Esophagus squamous epithelium (tissue), 5 donors: Measurements from ENCODE around the gene C6orf58. TPM values are rescaled to one million over a fixed set of nuclear protein-coding genes. Genes with fewer than 3 reads are reported as not detected.

Experiments used
- DNase-seq: peaks from one replicate; lab custom pipeline; 2025; lab: John Stamatoyannopoulos, UW
- H3K27ac ChIP-seq, 4 donors: fragments of 200-600 bp; sonication (generic); one replicate each; pipeline ENCODE4 v1.5.1; 2016 to 2019; ENCODE audit warnings: mild to moderate bottlenecking in 1 of 4
- H3K27me3 ChIP-seq, 4 donors: fragments of 200-600 bp; sonication (generic); 1 replicate in 3 of 4; 2 replicates in 1 of 4; pipeline versions ENCODE4 v1.5.1 to v1.6.0; 2017 to 2021; ENCODE audit warnings: antibody characterized with exemption in 1 of 4
- H3K36me3 ChIP-seq, 3 donors: fragments of 200-600 bp; sonication (generic); one replicate each; pipeline ENCODE4 v1.5.1; 2016 to 2019
- H3K4me1 ChIP-seq, 3 donors: fragments of 200-600 bp; sonication (generic); one replicate each; pipeline ENCODE4 v1.5.1; 2017 to 2019
- H3K4me3 ChIP-seq, 4 donors: fragments of 200-600 bp; sonication (generic); 1 replicate in 3 of 4; 2 replicates in 1 of 4; pipeline ENCODE4 v1.5.1; 2016 to 2019; ENCODE audit warnings: mild to moderate bottlenecking in 2 of 4, moderate library complexity in 1 of 4
- H3K9me3 ChIP-seq, 3 donors: fragments of 200-600 bp; sonication (generic); one replicate each; pipeline ENCODE4 v1.5.1; 2016 to 2019
- POLR2A ChIP-seq, 4 donors: fragments of 450-650 bp; IDR thresholded peaks; one replicate each; pipeline ENCODE4 v1.6.1; 2017; ENCODE audit warnings: antibody characterized with exemption in 4 of 4, mild to moderate bottlenecking in 4 of 4, moderate library complexity in 3 of 4
- WGBS, 2 donors: methylation state at CpG; one replicate each; pipeline ENCODE4 v1.1.5; 2018; 5-methylcytosine and 5-hydroxymethylcytosine counted together
- intact Hi-C: fragments of 100-400 bp; cut with DNase I; formaldehyde crosslinking; loops from one replicate; pipeline ENCODE4 v1.15.0; 2022
- total RNA-seq, 4 donors: library from RNA; depleted of rRNA; stranded (reverse); fragments of >200 nt; gene quantifications; one replicate each; pipeline ENCODE4 v1.1.0, GENCODE V29; 2016
- TF ChIP-seq, protein P1 (sequence below), 6 experiments: fragments of 450-650 bp in 4 of 6; fragments of 200-600 bp in 2 of 6; sonication (generic) in 2 of 6; IDR thresholded peaks; one replicate each; pipeline ENCODE4 v1.5.1; 2016 to 2019; ENCODE audit warnings: antibody characterized with exemption in 6 of 6, mild to moderate bottlenecking in 4 of 6, moderate library complexity in 4 of 6
- donor health status: DM: yes; HTN: yes; CAD: no.

Gene C6orf58
- total RNA-seq, 4 donors from 2014 or later, result 0.85 TPM; not detected in 3

DNA sequence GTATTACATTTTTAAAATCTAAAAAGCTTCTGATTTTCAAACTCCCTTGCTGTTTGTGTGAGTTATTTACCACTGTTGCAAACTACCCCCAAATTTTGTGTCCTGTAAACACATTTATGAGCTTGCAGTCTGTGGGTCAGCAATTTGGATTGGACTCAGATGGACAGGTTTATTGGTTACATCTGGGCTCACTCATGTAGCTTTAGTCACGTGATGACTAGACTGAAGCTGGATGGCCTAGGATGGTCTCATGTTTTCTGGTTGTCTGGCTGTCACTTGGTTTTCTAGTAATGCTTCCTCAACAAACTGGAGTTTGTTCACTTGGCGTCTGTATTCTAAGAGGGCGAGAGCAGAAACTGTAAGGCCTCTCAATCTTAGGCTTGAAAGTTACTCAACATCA lies 12.2 kb upstream of the C6orf58 start:
- Histone ChIP-seq H3K27ac (no peak overlapping the region), H3K4me1 (no peaks in the 10 kb centered on the region), H3K36me3 (no peaks in the 10 kb centered on the region), H3K27me3 (no peaks in the 10 kb centered on the region), H3K9me3 (no peaks in the 10 kb centered on the region), H3K4me3 (no peak overlapping the region)
- TF ChIP-seq, protein P1, sequence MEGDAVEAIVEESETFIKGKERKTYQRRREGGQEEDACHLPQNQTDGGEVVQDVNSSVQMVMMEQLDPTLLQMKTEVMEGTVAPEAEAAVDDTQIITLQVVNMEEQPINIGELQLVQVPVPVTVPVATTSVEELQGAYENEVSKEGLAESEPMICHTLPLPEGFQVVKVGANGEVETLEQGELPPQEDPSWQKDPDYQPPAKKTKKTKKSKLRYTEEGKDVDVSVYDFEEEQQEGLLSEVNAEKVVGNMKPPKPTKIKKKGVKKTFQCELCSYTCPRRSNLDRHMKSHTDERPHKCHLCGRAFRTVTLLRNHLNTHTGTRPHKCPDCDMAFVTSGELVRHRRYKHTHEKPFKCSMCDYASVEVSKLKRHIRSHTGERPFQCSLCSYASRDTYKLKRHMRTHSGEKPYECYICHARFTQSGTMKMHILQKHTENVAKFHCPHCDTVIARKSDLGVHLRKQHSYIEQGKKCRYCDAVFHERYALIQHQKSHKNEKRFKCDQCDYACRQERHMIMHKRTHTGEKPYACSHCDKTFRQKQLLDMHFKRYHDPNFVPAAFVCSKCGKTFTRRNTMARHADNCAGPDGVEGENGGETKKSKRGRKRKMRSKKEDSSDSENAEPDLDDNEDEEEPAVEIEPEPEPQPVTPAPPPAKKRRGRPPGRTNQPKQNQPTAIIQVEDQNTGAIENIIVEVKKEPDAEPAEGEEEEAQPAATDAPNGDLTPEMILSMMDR (IDR thresholded peaks at IDR 0.05), result no peak
- TF ChIP-seq POLR2A (IDR thresholded peaks at IDR 0.05), result no peak
- intact Hi-C loops, result no loop called here
- DNase-seq, result no peak
- WGBS, 2 donors, result 68 to 80% methylated on average over 3 of the region's 3 CpGs

GRCh38 chr6:127566119-127566518 lies 10.9 kb upstream of the C6orf58 start:
- no peak for DNase-seq
- Histone ChIP-seq H3K4me1 (no peaks in the 10 kb centered on the region), H3K36me3 (no peaks in the 10 kb centered on the region), H3K4me3 (no peak overlapping the region), H3K27ac (no peak overlapping the region), H3K9me3 (no peaks in the 10 kb centered on the region), H3K27me3 (no peaks in the 10 kb centered on the region)
- intact Hi-C loops, result no loop called here
- no peak for TF ChIP-seq POLR2A (IDR thresholded peaks at IDR 0.05)
- TF ChIP-seq, protein P1 (IDR thresholded peaks at IDR 0.05), result no peak

DNA sequence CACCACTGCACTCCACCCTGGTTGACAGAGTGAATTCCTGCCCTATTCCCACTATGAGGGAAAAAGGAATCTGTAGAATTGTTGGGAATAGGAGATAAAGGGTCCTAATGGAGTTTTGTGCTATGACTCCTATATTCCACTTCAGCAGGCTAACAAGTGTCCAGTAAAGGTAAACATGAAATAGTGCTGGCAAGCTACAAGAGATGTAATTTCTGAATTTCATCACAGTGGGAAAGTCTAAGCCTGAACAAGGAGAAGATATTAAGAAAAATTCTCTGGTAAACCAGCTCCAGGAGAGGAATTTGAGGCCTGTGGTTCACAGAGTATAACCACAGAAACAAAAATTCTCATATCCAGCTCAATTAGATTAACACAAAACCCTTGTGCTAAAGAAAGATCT lies 10.3 kb upstream of the C6orf58 start:
- Histone ChIP-seq H3K27me3 (no peaks in the 10 kb centered on the region), H3K4me1 (no peaks in the 10 kb centered on the region), H3K9me3 (no peaks in the 10 kb centered on the region), H3K36me3 (no peaks in the 10 kb centered on the region), H3K4me3 (no peak overlapping the region), H3K27ac (no peak overlapping the region)
- TF ChIP-seq, protein P1 (IDR thresholded peaks at IDR 0.05), result no peak
- no peak for TF ChIP-seq POLR2A (IDR thresholded peaks at IDR 0.05)
- intact Hi-C loops, result no loop called here
- DNase-seq, result no peak

- intact Hi-C loops, result no loop called here
- TF ChIP-seq POLR2A (IDR thresholded peaks at IDR 0.05), result no peak
- TF ChIP-seq, protein P1 (IDR thresholded peaks at IDR 0.05), result no peak
- no peak overlapping the region for H3K4me3 ChIP-seq
- no peaks in the 10 kb centered on the region for H3K36me3 ChIP-seq
- 52 to 68% methylated on average over 2 of the region's 2 CpGs for WGBS, 2 donors
- no peaks in the 10 kb centered on the region for H3K9me3 ChIP-seq
- H3K4me1 ChIP-seq, result no peaks in the 10 kb centered on the region
- DNase-seq, result no peak
- H3K27ac ChIP-seq, result no peak overlapping the region
- no peaks in the 10 kb centered on the region for H3K27me3 ChIP-seq
Measured at GRCh38 chr6:127567476-127567875, 9.5 kb upstream of the C6orf58 start.

GRCh38 chr6:127570739-127571389 lies 6.1 kb upstream of the C6orf58 start:
- Histone ChIP-seq H3K36me3 (no peaks in the 10 kb centered on the region), H3K4me3 (no peak overlapping the region), H3K27ac (no peak overlapping the region), H3K9me3 (no peaks in the 10 kb centered on the region), H3K27me3 (no peaks in the 10 kb centered on the region), H3K4me1 (no peaks in the 10 kb centered on the region)
- 36 to 56% methylated on average over 1 of the region's 1 CpG for WGBS, 2 donors
- intact Hi-C loops, result no loop called here
- no peak for DNase-seq
- no peak for TF ChIP-seq POLR2A (IDR thresholded peaks at IDR 0.05)
- TF ChIP-seq, protein P1 (IDR thresholded peaks at IDR 0.05), result no peak
